ENCODE results near the gene FLT3LG. TPM values are rescaled to one million over a fixed set of nuclear protein-coding genes. Genes with fewer than 3 reads are reported as not detected.

The FLT3LG gene
- polyA plus RNA-seq, 1 experiment: 7.7 TPM

DNA sequence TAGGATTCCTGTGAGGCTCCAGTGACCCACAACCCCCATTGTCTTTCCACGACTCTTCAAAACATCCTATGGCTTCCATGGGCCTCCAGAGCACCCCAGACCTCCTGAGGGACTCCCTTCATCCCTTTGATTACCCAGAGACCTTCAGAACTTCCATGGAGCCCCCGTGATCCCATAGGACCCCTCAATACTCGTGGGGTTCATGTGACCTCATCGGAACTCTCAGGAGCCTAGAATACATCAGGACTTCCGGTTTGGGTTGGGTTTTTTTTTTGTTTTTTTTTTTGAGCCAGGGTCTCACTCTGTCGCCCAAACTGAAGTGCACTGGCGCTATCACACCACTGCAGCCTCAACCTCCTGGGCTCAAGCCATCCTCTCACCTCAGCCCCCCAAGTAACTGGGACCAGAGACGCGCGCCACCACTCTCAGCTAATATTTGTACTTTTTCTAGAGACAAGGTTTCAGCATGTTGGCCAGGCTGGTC, 20.2 kb upstream of the FLT3LG start:
- TF ChIP-seq CTCF (IDR thresholded peaks at IDR 0.05; ENCODE audit: insufficient read depth, low read depth, low read length): no peak
- peaks cover 3% of the 10 kb centered on the region; the same call in 1 of the 2 replicates for H3K36me3 ChIP-seq (ENCODE audit: control insufficient read depth, insufficient read depth, low read length)
- CTCF ChIA-PET: interaction anchor here (0.6 to 2.7 kb wide), 7 partner anchors 9 to 78 kb away, joined by 3 to 12 read pairs (median 3); partner anchors contain the start of gene FLT3LG
- no peak for DNase-seq (ENCODE audit: low read depth)
- no peaks in the 10 kb centered on the region for H3K27me3 ChIP-seq (ENCODE audit: control insufficient read depth, insufficient read depth, low read length)
- POLR2A ChIA-PET: interaction anchor here (1.0 kb wide), 1 partner anchor 42 kb away, joined by 4 read pairs; the partner anchor contains the start of gene RPS11
- H3K4me3 ChIP-seq (ENCODE audit: low read depth, low read length): peak overlapping the region; percentile 79

DNA sequence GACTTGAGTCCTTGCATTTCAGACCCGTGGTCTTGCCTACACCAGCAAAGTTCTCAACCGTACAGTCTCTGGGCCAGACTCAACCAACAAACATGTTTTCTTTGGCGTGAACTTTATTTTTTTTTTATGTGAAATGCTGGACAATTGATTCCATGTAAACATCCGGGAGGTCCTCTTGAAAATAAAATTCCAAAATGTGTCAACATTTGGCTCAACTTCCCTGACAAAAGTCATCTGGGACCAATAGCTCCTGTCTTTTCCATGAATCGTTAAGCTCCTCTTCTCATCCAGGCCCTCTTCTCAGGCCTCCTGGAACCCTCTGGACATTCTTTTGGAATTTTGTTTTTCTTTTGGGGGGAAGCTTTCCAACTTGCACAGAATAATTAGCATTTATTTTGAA, 18.2 kb upstream of the FLT3LG start:
- no peak for DNase-seq (ENCODE audit: low read depth)

GRCh38 chr19:49456326-49456725, 17.7 kb upstream of the FLT3LG start:
- TF ChIP-seq CTCF (IDR thresholded peaks at IDR 0.05; ENCODE audit: insufficient read depth, low read depth, low read length): no peak
- CTCF ChIA-PET: interaction anchor here (1.2 to 2.7 kb wide), 2 partner anchors 14 to 17 kb away, joined by 3 to 12 read pairs; partner anchors contain the start of gene FLT3LG
- no peak overlapping the region for H3K4me3 ChIP-seq (ENCODE audit: low read depth, low read length)
- DNase-seq (ENCODE audit: low read depth): no peak
- POLR2A ChIA-PET: no interaction called here
- peaks cover 3% of the 10 kb centered on the region; the same call in 1 of the 2 replicates for H3K36me3 ChIP-seq (ENCODE audit: control insufficient read depth, insufficient read depth, low read length)
- H3K27me3 ChIP-seq (ENCODE audit: control insufficient read depth, insufficient read depth, low read length): no peaks in the 10 kb centered on the region

More for the DNA sequence above, 18.2 kb upstream of the FLT3LG start:
- TF ChIP-seq CTCF (IDR thresholded peaks at IDR 0.05; ENCODE audit: insufficient read depth, low read depth, low read length): no peak
- no peaks in the 10 kb centered on the region for H3K27me3 ChIP-seq (ENCODE audit: control insufficient read depth, insufficient read depth, low read length)
- no peak overlapping the region for H3K4me3 ChIP-seq (ENCODE audit: low read depth, low read length)
- CTCF ChIA-PET: interaction anchor here (1.2 to 2.7 kb wide), 2 partner anchors 13 to 18 kb away, joined by 3 to 12 read pairs; partner anchors contain the start of gene FLT3LG
- H3K36me3 ChIP-seq (ENCODE audit: control insufficient read depth, insufficient read depth, low read length): peaks cover 3% of the 10 kb centered on the region; the same call in 1 of the 2 replicates
- POLR2A ChIA-PET: no interaction called here

DNA sequence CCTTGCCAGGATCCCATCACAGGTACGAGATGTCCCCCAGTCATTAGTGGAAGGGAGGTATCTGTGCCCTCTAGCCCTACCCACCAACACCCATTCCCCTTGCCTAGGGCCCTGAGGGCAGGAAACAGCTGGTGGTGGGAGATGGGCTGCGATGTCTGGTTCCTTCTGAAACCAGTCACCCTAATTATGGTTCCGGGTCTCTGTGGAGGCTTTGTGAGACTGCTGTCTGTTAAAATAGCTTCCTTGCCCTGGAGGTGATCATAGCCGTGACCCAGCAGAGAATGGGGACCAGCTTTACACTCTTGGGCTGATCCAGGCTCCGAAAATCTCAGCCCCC, 15.5 kb upstream of the FLT3LG start:
- POLR2A ChIA-PET: interaction anchor here (0.5 kb wide), 1 partner anchor 75 kb away, joined by 6 read pairs; no protein-coding TSS in a partner anchor

More for the DNA sequence above, 15.5 kb upstream of the FLT3LG start:
- Histone ChIP-seq H3K27me3 (ENCODE audit: control insufficient read depth, insufficient read depth, low read length) (no peaks in the 10 kb centered on the region), H3K36me3 (ENCODE audit: control insufficient read depth, insufficient read depth, low read length) (peaks cover 3% of the 10 kb centered on the region; the same call in 1 of the 2 replicates), H3K4me3 (ENCODE audit: low read depth, low read length) (no peak overlapping the region)
- CTCF ChIA-PET: interaction anchor here (1.2 to 3.6 kb wide), 5 partner anchors 12 to 88 kb away, joined by 3 to 20 read pairs (median 4); partner anchors contain the start of gene FLT3LG
- no peak for DNase-seq (ENCODE audit: low read depth)
- no peak for TF ChIP-seq CTCF (IDR thresholded peaks at IDR 0.05; ENCODE audit: insufficient read depth, low read depth, low read length)
